Chondrocyte (in vitro differentiated cells): ENCODE results near the gene NACC2. TPM values are rescaled to one million over a fixed set of nuclear protein-coding genes. Genes with fewer than 3 reads are reported as not detected.
A peak's percentile ranks its signal among the peaks of the same experiment; 100 is the strongest.

Experiments used
- DNase-seq: peaks from one replicate; pipeline ENCODE4 v3.0.0; 2021; ENCODE audit warnings: mixed read lengths, low spot score
- H3K27ac Mint-ChIP-seq: one replicate; pipeline ENCODE4 v1.8.0; 2021; ENCODE audit warnings: mild to moderate bottlenecking, moderate library complexity, mixed read lengths; ENCODE audit not compliant: unreplicated experiment
- H3K27me3 Mint-ChIP-seq: 2 replicates; pipeline ENCODE4 v1.8.0; 2021; ENCODE audit warnings: low read depth, mixed read lengths
- H3K36me3 Mint-ChIP-seq: 2 replicates; pipeline ENCODE4 v1.8.0; 2021; ENCODE audit warnings: low read depth, mixed read lengths
- H3K4me1 Mint-ChIP-seq: 2 replicates; pipeline ENCODE4 v1.8.0; 2021; ENCODE audit warnings: low read depth, mild to moderate bottlenecking, mixed read lengths
- H3K4me3 Mint-ChIP-seq: one replicate; pipeline ENCODE4 v1.8.0; 2021; ENCODE audit warnings: mild to moderate bottlenecking, moderate library complexity, mixed read lengths; ENCODE audit not compliant: unreplicated experiment
- H3K9me3 Mint-ChIP-seq: 2 replicates; pipeline ENCODE4 v1.8.0; 2021; ENCODE audit warnings: low read depth, mixed read lengths
- total RNA-seq: library from RNA; stranded (reverse); gene quantifications from 3 replicates; pipeline ENCODE4 v1.2.1, GENCODE V29; 2021
- TF ChIP-seq, protein P1 (sequence below): fragments of 200-600 bp; sonication (generic); IDR thresholded peaks from 2 replicates; pipeline ENCODE4 v1.5.0; 2021; ENCODE audit warnings: antibody characterized with exemption, mild to moderate bottlenecking, moderate library complexity

Gene NACC2
- total RNA-seq, 1 donor from 2014 or later = 51.0 TPM

DNA sequence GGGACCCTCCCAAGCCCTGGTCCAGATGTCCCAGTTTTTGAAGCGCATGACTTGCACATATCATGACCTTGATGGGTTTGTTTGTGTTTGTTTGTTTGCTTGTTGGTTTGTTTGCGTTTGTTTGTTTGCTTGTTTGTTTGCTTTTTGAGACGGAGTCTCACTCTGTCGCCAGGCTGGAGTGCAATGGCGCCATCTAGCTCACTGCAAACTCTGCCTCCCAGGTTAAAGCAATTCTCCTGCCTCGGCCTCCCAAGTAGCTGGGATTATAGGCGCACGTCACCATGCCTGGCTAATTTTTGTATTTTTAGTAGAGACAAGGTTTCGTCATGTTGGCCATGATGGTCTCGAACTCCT is 120.9 kb downstream of the NACC2 start:
- Mint-ChIP-seq H3K4me3 (no peak overlapping the region), H3K27ac (no peak overlapping the region), H3K27me3 (peaks cover 8% of the 10 kb centered on the region), H3K4me1 (peaks cover 4% of the 10 kb centered on the region), H3K36me3 (no peaks in the 10 kb centered on the region), H3K9me3 (no peaks in the 10 kb centered on the region)
- no peak for DNase-seq
- TF ChIP-seq, protein P1, sequence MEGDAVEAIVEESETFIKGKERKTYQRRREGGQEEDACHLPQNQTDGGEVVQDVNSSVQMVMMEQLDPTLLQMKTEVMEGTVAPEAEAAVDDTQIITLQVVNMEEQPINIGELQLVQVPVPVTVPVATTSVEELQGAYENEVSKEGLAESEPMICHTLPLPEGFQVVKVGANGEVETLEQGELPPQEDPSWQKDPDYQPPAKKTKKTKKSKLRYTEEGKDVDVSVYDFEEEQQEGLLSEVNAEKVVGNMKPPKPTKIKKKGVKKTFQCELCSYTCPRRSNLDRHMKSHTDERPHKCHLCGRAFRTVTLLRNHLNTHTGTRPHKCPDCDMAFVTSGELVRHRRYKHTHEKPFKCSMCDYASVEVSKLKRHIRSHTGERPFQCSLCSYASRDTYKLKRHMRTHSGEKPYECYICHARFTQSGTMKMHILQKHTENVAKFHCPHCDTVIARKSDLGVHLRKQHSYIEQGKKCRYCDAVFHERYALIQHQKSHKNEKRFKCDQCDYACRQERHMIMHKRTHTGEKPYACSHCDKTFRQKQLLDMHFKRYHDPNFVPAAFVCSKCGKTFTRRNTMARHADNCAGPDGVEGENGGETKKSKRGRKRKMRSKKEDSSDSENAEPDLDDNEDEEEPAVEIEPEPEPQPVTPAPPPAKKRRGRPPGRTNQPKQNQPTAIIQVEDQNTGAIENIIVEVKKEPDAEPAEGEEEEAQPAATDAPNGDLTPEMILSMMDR = peak; percentile 25

DNA sequence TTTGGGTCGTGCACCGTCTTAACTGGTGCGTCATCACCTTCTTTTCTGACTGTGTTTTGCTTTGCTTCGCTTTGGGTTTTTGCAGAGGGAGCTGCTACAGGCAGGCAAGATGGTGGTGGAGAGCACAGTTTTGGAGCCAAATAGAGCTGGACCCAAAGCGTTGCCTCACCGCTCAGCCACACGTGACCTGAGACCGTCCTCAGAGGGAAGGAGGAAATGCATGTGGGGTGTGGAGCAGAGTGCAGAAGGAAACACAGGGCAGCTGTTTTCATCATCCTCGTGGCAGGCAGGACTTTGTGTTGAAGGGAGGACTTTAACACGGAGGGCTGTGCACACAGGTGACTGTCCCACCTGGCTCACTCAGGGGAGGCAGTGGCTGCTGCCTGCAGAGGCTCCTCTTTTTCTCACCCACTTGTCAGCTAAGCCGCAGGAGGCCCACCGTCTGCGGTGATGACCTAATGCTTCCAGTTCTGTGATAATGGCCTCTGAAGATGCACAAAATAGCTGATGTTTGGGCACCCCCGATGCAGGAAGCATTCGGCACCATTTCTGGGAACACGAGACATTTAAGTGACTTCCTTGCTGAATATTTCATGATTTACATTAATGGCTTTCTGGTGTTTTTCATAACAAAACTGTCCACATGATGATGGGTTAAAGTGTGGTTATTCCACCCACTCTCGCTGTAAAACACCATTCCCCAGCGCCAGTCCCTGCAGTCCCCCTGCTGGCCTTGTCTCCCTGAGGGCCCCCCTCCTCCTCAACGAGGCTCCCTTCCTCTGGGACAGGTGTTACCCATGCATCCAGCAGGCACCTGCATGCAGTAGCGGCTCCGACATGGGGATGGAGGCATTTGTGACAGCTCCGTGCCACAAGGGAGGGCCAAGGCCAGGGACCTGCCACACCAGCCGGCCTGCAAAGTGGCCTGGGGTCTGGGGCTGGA is 121.5 kb downstream of the NACC2 start:
- Mint-ChIP-seq H3K27ac (no peak overlapping the region), H3K4me3 (no peak overlapping the region), H3K4me1 (no peaks in the 10 kb centered on the region), H3K36me3 (no peaks in the 10 kb centered on the region), H3K9me3 (no peaks in the 10 kb centered on the region), H3K27me3 (peaks cover 8% of the 10 kb centered on the region)
- no peak for DNase-seq
- TF ChIP-seq, protein P1 = no peak

DNA sequence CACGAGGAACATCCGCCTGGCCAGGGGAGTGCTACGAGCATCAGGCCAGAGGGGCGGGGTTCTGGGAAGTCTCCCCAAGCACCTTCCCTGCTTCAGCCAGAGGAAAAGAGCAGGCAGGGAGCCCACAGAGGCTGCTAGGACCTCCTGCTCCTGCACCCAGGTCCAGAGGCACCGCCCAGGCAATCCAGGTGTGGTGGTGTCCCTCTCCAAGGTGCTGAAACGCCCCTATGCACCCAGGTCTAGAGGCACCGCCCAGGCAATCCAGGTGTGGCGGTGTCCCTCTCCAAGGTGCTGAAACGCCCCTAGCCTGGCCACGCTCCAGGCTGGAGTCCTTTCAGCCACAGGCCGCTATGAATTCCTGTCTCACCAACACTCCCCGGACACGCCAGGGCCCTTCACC is 123.2 kb downstream of the NACC2 start:
- H3K9me3 Mint-ChIP-seq = no peaks in the 10 kb centered on the region
- H3K36me3 Mint-ChIP-seq = no peaks in the 10 kb centered on the region
- H3K4me1 Mint-ChIP-seq = peaks cover 3% of the 10 kb centered on the region
- TF ChIP-seq, protein P1 = no peak
- H3K4me3 Mint-ChIP-seq = no peak overlapping the region
- DNase-seq = no peak
- no peak overlapping the region for H3K27ac Mint-ChIP-seq
- peaks cover 10% of the 10 kb centered on the region for H3K27me3 Mint-ChIP-seq

DNA sequence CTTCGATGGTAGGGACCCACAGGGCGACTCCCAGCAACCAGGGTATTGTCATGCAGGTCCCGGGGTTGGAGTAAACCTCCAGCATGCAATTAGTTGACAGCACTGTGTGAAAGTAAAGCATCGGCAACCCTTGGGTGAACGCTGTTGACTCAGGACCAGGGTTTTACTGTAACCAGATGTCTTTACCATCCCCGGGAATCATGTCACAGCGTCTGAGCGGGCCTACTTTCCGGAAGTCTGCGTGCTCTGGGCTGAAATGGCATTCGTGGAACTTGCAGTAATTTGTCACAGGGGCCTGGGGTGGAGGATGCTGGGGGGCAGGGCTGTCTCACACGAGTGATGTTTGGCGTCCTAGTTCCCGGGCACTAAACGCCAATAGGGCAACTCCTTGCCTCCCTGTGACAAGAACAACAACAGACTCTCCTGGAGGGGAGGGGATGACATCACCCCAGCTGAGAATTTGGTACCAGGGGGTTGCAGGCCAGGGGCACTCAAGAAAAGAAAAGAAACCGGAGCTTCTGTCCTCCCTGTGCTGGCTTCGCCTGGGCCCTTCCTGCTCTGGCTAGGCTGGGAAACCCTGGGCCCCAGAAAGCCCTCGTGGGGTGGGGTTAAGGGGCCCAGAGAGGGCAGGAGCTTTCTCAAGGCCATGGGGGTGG is 123.8 kb downstream of the NACC2 start:
- Mint-ChIP-seq H3K9me3 (no peaks in the 10 kb centered on the region), H3K36me3 (no peaks in the 10 kb centered on the region), H3K27ac (no peak overlapping the region), H3K27me3 (peaks cover 10% of the 10 kb centered on the region), H3K4me1 (peaks cover 3% of the 10 kb centered on the region), H3K4me3 (no peak overlapping the region)
- DNase-seq = no peak
- TF ChIP-seq, protein P1 = no peak

DNA sequence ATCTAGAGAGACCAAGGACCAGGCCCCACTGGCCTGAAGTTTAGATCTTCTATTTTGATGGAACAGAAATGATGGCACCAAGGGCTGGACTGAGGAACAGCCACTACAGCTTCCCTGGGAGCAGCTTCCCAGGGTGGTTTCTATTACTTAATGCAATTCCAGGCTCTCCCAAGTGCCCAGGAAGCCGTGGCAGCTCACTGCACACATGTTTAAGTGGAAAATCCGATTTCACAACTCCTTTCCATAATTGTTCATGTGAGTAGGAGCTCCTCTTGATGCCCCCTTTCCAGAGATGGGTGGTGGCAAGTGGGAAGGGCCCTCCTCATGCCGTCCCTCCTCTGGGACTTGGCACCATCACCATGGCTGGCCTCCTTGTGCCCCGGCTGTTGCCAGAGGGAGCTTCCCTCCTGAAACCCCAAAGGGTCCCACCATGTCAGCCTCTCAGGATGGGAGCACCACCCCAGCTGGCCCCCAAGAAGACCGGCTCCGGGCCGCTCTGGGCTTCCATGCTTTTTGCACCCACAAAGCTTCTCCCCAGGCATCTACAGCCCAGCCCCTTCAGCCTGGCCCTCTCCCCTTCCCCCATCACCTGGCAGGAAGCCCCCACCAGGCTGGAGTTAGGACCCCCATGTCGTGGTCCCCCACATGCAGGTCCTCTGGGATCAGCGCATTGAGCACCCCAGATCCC is 124.8 kb downstream of the NACC2 start:
- Mint-ChIP-seq H3K36me3 (no peaks in the 10 kb centered on the region), H3K4me1 (peaks cover 3% of the 10 kb centered on the region), H3K9me3 (no peaks in the 10 kb centered on the region), H3K4me3 (no peak overlapping the region), H3K27ac (no peak overlapping the region), H3K27me3 (peaks cover 8% of the 10 kb centered on the region)
- DNase-seq = no peak
- TF ChIP-seq, protein P1 = no peak
